ACHN (cell line): ENCODE results near the gene GSTT2B.
"Not testable (repeated sequence)": the region's sequence is repeated elsewhere in the genome, so short reads cannot be mapped to it uniquely, and the experiment has no call there.

Experiments
- DNase-seq: peaks from one replicate; pipeline ENCODE4 v3.0.0-alpha.2; 2015
- in situ Hi-C: cut with HindIII; loops from 2 replicates; pipeline ENCODE4 v1.10.0; 2017; ENCODE audit warnings: low sequenced_read_pairs, low pct_ligation_motif_present, low pct_unique_long_range_greater_than_20kb

GSTT2B gene

GRCh38 chr22:23911318-23911980 lies 49.5 kb downstream of the GSTT2B start:
- in situ Hi-C loops = no loop called here
- no peak for DNase-seq

DNA sequence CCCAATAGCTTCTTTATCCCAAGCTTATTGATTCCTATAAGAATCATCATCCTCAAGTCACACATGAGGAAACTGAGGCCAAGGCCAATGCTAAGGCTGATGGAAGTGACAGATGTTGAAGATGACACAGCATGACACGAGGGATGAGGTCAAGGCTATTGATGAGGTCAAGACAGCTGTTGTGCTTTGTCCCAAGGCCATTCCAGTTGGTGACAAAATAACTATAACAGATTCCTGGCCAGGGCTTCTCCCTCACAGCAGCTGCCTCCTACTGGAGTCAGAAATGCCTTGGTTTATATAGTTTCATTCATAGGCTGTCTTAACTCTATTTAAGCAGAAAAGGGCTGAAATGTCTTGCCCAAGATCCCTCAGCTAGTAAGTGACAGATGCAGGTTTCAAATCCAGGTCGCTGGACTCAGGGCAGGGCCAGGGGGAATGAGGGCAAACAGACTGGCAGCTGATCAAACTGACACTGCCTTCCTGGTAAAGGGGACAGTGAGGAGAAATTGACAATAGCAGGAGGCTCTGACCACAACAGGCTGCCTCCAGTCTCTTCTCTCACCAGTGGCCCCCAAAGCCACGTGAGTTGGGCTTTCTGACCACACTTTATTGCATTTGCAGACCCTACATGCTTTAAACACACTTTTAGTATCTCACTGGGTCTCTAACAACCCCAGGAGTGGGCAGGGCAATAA lies 50.4 kb downstream of the GSTT2B start:
- in situ Hi-C loops = no loop called here
- DNase-seq = no peak

- no peak for DNase-seq
- in situ Hi-C loops = no loop called here
Observed at GRCh38 chr22:23909296-23909898, 51.6 kb downstream of the GSTT2B start.

GRCh38 chr22:23908587-23909205 lies 52.3 kb downstream of the GSTT2B start:
- no peak for DNase-seq
- in situ Hi-C loops = no loop called here

GRCh38 chr22:23907423-23907822 lies 53.6 kb downstream of the GSTT2B start:
- DNase-seq, in situ Hi-C loops: not testable (repeated sequence)
